Smooth muscle cell (in vitro differentiated cells): ENCODE data around the gene FBXL17. TPM values are rescaled to one million over a fixed set of nuclear protein-coding genes. Genes with fewer than 3 reads are reported as not detected.

Experiments used
- DNase-seq: peaks from one replicate; lab custom pipeline; 2025; ENCODE audit not compliant: unreplicated experiment; lab: John Stamatoyannopoulos, UW
- H2AFZ ChIP-seq: fragments of 200-600 bp; sonication (generic); 2 replicates; pipeline ENCODE4 v1.6.0; 2016; ENCODE audit warnings: antibody characterized with exemption, low read depth, mild to moderate bottlenecking
- H3F3A ChIP-seq: fragments of 200-600 bp; sonication (generic); 2 replicates; pipeline ENCODE4 v1.6.0; 2017; ENCODE audit warnings: antibody characterized with exemption, low read depth
- H3K27ac ChIP-seq: fragments of 200-600 bp; sonication (generic); 2 replicates; pipeline ENCODE4 v1.5.1; 2016; ENCODE audit warnings: low read depth, mild to moderate bottlenecking
- H3K27me3 ChIP-seq: fragments of 200-600 bp; sonication (generic); 2 replicates; pipeline ENCODE4 v1.6.1; 2016; ENCODE audit warnings: low read depth, mild to moderate bottlenecking
- H3K36me3 ChIP-seq: fragments of 200-600 bp; sonication (generic); 2 replicates; pipeline ENCODE4 v1.5.1; 2016; ENCODE audit warnings: low read depth
- H3K4me1 ChIP-seq: fragments of 200-600 bp; sonication (generic); 2 replicates; pipeline ENCODE4 v1.5.1; 2016; ENCODE audit warnings: low read depth
- H3K4me2 ChIP-seq: fragments of 200-600 bp; sonication (generic); 2 replicates; pipeline ENCODE4 v1.6.0; 2016; ENCODE audit warnings: mild to moderate bottlenecking
- H3K4me3 ChIP-seq: fragments of 200-600 bp; sonication (generic); 2 replicates; pipeline ENCODE4 v1.5.1; 2016; ENCODE audit warnings: mild to moderate bottlenecking
- H3K79me2 ChIP-seq: fragments of 200-600 bp; sonication (generic); 2 replicates; pipeline ENCODE4 v1.6.0; 2016; ENCODE audit warnings: low read depth, mild to moderate bottlenecking
- H3K9ac ChIP-seq: fragments of 200-600 bp; sonication (generic); 2 replicates; pipeline ENCODE4 v1.6.0; 2016; ENCODE audit warnings: low read depth
- H3K9me3 ChIP-seq: fragments of 200-600 bp; sonication (generic); replicated peaks from 2 replicates; pipeline ENCODE4 v1.5.1; 2016; ENCODE audit warnings: low read depth
- H4K20me1 ChIP-seq: fragments of 200-600 bp; sonication (generic); 2 replicates; pipeline ENCODE4 v1.6.0; 2016; ENCODE audit warnings: low read depth
- WGBS: methylation state at CpG from one replicate; pipeline ENCODE4 v1.1.7; 2016; ENCODE audit warnings: low lambda C conversion rate; 5-methylcytosine and 5-hydroxymethylcytosine counted together
- polyA plus RNA-seq: library from polyadenylated mRNA; unstranded; fragments of >200 nt; fragmentation: Nextera tagmentation; extraction: Ambion mirVana; gene quantifications from 2 replicates; pipeline ENCODE4 v1.2.1, GENCODE V29; 2016
- total RNA-seq: library from RNA; depleted of rRNA; stranded (reverse); fragments of >200 nt; gene quantifications from 2 replicates; pipeline ENCODE4 v1.2.3, GENCODE V29; 2014
- TF ChIP-seq, protein P1 (sequence below): fragments of 200-600 bp; sonication (generic); IDR thresholded peaks from 2 replicates; pipeline ENCODE4 v1.5.1; 2017; ENCODE audit warnings: borderline replicate concordance, mild to moderate bottlenecking, antibody characterized with exemption; ENCODE audit not compliant: insufficient read depth, poor library complexity, severe bottlenecking

The FBXL17 gene
- total and polyA plus RNA-seq, 2 experiments from 2014 or later, result 5.4 to 16.0 TPM

- WGBS, result 94% methylated on average over 2 of the region's 2 CpGs
- H2AFZ ChIP-seq, result no peak overlapping the region
These were observed 117.4 kb downstream of the FBXL17 start for GRCh38 chr5:108264533-108264932.

DNA sequence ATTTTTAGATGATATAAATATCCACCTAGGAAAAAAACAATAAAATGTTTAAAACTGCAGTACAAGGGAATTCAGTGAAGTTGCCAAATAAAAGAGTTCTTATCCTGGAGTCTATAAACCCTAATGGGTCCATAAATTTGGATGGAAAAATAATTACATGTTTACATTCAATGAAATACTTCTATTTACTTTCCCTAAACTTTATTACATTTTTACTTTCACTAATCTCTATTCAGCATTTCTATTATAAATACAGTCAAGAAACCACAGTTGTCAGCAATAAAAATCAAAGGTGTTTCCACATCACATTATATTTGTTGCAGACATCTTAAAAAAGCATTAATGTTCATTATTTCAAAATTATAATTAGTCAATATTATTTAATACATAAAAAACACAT is 118.6 kb downstream of the FBXL17 start:
- Histone ChIP-seq H2AFZ (no peak overlapping the region), H3K79me2 (no peaks in the 10 kb centered on the region), H3K4me1 (peaks cover 20% of the 10 kb centered on the region), H3K4me3 (no peak overlapping the region), H3K27ac (no peak overlapping the region), H3K4me2 (no peak overlapping the region), H3K9ac (no peak overlapping the region), H3K27me3 (no peaks in the 10 kb centered on the region), H3F3A (no peaks in the 10 kb centered on the region), H4K20me1 (no peaks in the 10 kb centered on the region), H3K9me3 (no peaks in the 10 kb centered on the region), H3K36me3 (no peaks in the 10 kb centered on the region)
- no peak for DNase-seq
- TF ChIP-seq, protein P1, sequence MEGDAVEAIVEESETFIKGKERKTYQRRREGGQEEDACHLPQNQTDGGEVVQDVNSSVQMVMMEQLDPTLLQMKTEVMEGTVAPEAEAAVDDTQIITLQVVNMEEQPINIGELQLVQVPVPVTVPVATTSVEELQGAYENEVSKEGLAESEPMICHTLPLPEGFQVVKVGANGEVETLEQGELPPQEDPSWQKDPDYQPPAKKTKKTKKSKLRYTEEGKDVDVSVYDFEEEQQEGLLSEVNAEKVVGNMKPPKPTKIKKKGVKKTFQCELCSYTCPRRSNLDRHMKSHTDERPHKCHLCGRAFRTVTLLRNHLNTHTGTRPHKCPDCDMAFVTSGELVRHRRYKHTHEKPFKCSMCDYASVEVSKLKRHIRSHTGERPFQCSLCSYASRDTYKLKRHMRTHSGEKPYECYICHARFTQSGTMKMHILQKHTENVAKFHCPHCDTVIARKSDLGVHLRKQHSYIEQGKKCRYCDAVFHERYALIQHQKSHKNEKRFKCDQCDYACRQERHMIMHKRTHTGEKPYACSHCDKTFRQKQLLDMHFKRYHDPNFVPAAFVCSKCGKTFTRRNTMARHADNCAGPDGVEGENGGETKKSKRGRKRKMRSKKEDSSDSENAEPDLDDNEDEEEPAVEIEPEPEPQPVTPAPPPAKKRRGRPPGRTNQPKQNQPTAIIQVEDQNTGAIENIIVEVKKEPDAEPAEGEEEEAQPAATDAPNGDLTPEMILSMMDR, result no peak

More at GRCh38 chr5:108264533-108264932, 117.4 kb downstream of the FBXL17 start:
- Histone ChIP-seq H3K27me3 (no peaks in the 10 kb centered on the region), H3K9ac (no peak overlapping the region), H3K36me3 (no peaks in the 10 kb centered on the region), H3K27ac (no peak overlapping the region), H3K4me3 (no peak overlapping the region), H3K79me2 (no peaks in the 10 kb centered on the region), H3F3A (no peaks in the 10 kb centered on the region), H4K20me1 (no peaks in the 10 kb centered on the region), H3K4me1 (peaks cover 9% of the 10 kb centered on the region), H3K9me3 (no peaks in the 10 kb centered on the region), H3K4me2 (no peak overlapping the region)
- TF ChIP-seq, protein P1, result no peak
- DNase-seq, result no peak

DNA sequence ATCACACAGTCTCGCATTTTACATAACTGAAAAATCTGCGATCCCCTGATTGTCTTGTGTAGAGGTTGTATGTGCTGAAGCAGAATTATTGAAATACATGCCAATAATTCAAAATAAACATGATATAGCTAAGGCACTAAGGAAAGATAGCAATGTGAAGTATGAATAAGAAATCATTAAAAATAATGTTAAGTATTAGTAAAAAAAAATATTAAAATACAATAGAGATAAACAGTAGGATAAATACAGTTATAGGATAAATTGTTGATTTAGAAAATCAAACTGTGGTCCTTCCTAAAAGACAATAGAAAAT is 121.1 kb downstream of the FBXL17 start:
- Histone ChIP-seq H3K9ac (no peak overlapping the region), H3K9me3 (no peaks in the 10 kb centered on the region), H3K4me2 (peak overlapping the region; percentile 78), H3K27me3 (no peaks in the 10 kb centered on the region), H2AFZ (no peak overlapping the region), H3K79me2 (no peaks in the 10 kb centered on the region), H3K4me1 (peaks cover 27% of the 10 kb centered on the region), H3F3A (no peaks in the 10 kb centered on the region), H3K27ac (no peak overlapping the region), H3K36me3 (no peaks in the 10 kb centered on the region), H3K4me3 (no peak overlapping the region), H4K20me1 (no peaks in the 10 kb centered on the region)
- no peak for DNase-seq
- 17% methylated on average over 2 of the region's 2 CpGs for WGBS
- TF ChIP-seq, protein P1, result no peak

GRCh38 chr5:108260117-108260857 is 121.6 kb downstream of the FBXL17 start:
- no peak overlapping the region for H2AFZ ChIP-seq
- 51% methylated on average over 8 of the region's 8 CpGs for WGBS
- H3K79me2 ChIP-seq, result no peaks in the 10 kb centered on the region
- H3K36me3 ChIP-seq, result no peaks in the 10 kb centered on the region
- H3K4me3 ChIP-seq, result no peak overlapping the region
- TF ChIP-seq, protein P1, result peak; percentile 95
- no peaks in the 10 kb centered on the region for H4K20me1 ChIP-seq
- peak overlapping the region; percentile 78 for H3K4me2 ChIP-seq
- peak overlapping the region; percentile 62 for H3K27ac ChIP-seq
- H3K9ac ChIP-seq, result no peak overlapping the region
- H3F3A ChIP-seq, result no peaks in the 10 kb centered on the region
- H3K27me3 ChIP-seq, result no peaks in the 10 kb centered on the region
- peak; percentile 12 for DNase-seq
- no peaks in the 10 kb centered on the region for H3K9me3 ChIP-seq
- H3K4me1 ChIP-seq, result peaks cover 27% of the 10 kb centered on the region
